HepG2 (cell line): ENCODE data around the gene UMOD. TPM values are rescaled to one million over a fixed set of nuclear protein-coding genes. Genes with fewer than 3 reads are reported as not detected.

Source experiments
- ESRRA ChIP-seq: sonication (generic); formaldehyde crosslinking; IDR thresholded peaks from 2 replicates; pipeline ENCODE4 v1.5.1; 2020; ENCODE audit warnings: mild to moderate bottlenecking, low read depth, missing genetic modification reagents
- HOXA7 ChIP-seq: sonication (generic); formaldehyde crosslinking; IDR thresholded peaks from 2 replicates; pipeline ENCODE4 v1.8.1; 2022; ENCODE audit warnings: mild to moderate bottlenecking, missing genetic modification reagents, moderate library complexity
- MAF1 ChIP-seq: sonication (generic); formaldehyde crosslinking; IDR thresholded peaks from 2 replicates; pipeline ENCODE4 v1.5.0; 2020; ENCODE audit warnings: missing genetic modification reagents, borderline replicate concordance
- NR2C2 ChIP-seq: sonication (generic); formaldehyde crosslinking; IDR thresholded peaks from 2 replicates; pipeline ENCODE4 v1.4.0; 2020; ENCODE audit warnings: missing genetic modification reagents, mild to moderate bottlenecking, moderate library complexity, borderline replicate concordance
- PCBP1 ChIP-seq: fragments of 200-400 bp; formaldehyde crosslinking; IDR thresholded peaks from 2 replicates; pipeline ENCODE4 v1.6.1; 2017; ENCODE audit warnings: mild to moderate bottlenecking, low read depth, low read length, borderline replicate concordance
- RXRA ChIP-seq: sonication (generic); formaldehyde crosslinking; IDR thresholded peaks from 2 replicates; pipeline ENCODE4 v1.5.1; 2020; ENCODE audit warnings: missing genetic modification reagents
- SP1 ChIP-seq, 2 experiments: fragments of 450-650 bp in 1 of 2; sonication (generic) in 1 of 2; formaldehyde crosslinking in 1 of 2; IDR thresholded peaks; 2 replicates each; pipeline versions ENCODE4 v1.4.0 to v1.6.1; 2016 to 2020; ENCODE audit warnings: missing genetic modification reagents in 1 of 2
- TBP ChIP-seq: sonication (generic); formaldehyde crosslinking; IDR thresholded peaks from 2 replicates; pipeline ENCODE4 v1.5.0; 2020; ENCODE audit warnings: missing genetic modification reagents
- ZNF484 ChIP-seq: sonication (generic); formaldehyde crosslinking; IDR thresholded peaks from 2 replicates; pipeline ENCODE4 v1.5.1; 2020; ENCODE audit warnings: mild to moderate bottlenecking, low read depth, missing genetic modification reagents, borderline replicate concordance
- ZNF549 ChIP-seq: sonication (generic); formaldehyde crosslinking; IDR thresholded peaks from 2 replicates; pipeline ENCODE4 v1.5.0; 2020; ENCODE audit warnings: missing genetic modification reagents
- ZNF605 ChIP-seq: sonication (generic); formaldehyde crosslinking; IDR thresholded peaks from 2 replicates; pipeline ENCODE4 v1.8.0; 2022; ENCODE audit warnings: mild to moderate bottlenecking, missing genetic modification reagents
- ZNF839 ChIP-seq: sonication (generic); formaldehyde crosslinking; IDR thresholded peaks from 2 replicates; pipeline ENCODE4 v1.4.0; 2020; ENCODE audit warnings: missing genetic modification reagents, mild to moderate bottlenecking, borderline replicate concordance
- ZNF878 ChIP-seq: sonication (generic); formaldehyde crosslinking; IDR thresholded peaks from 2 replicates; pipeline ENCODE4 v1.8.1; 2023; ENCODE audit warnings: mild to moderate bottlenecking, missing genetic modification reagents, moderate library complexity
- polyA plus RNA-seq, 8 experiments: library from polyadenylated mRNA; depleted of rRNA in 3 of 8; stranded (reverse) in 7 of 8; unstranded in 1 of 8; fragments of >200 nt; fragmentation: Illumina TruSeq in 4 of 8; extraction: Trizol in 4 of 8; gene quantifications; 2 replicates each; pipeline versions ENCODE4 v1.2.1 to v1.2.3, GENCODE V29; 2011 to 2016; ENCODE audit warnings: low read depth in 4 of 8, missing spikeins in 1 of 8, mixed read lengths in 1 of 8; ENCODE audit not compliant: insufficient read depth in 1 of 8
- total RNA-seq, 5 experiments: library from RNA; depleted of rRNA; stranded (reverse); fragments of >200 nt; fragmentation: Illumina TruSeq; extraction: Trizol; gene quantifications; 2 replicates each; pipeline ENCODE4 v1.2.3, GENCODE V29; 2016; ENCODE audit warnings: low read depth in 1 of 5
- TF ChIP-seq, protein P1 (sequence below): IDR thresholded peaks from 2 replicates; pipeline ENCODE4 v1.6.1; 2016; ENCODE audit warnings: low read depth, control low read depth
- TF ChIP-seq, protein P2 (sequence below), 2 experiments: fragments of 450-650 bp in 1 of 2; sonication (generic) in 1 of 2; formaldehyde crosslinking in 1 of 2; IDR thresholded peaks; 2 replicates each; pipeline versions ENCODE4 v1.6.1 to v1.8.0; 2016 to 2022; ENCODE audit warnings: antibody characterized with exemption in 1 of 2, mild to moderate bottlenecking in 1 of 2, missing genetic modification reagents in 1 of 2
- TF ChIP-seq, protein P3 (sequence below): sonication (generic); formaldehyde crosslinking; IDR thresholded peaks from 2 replicates; pipeline ENCODE4 v1.8.0; 2023; ENCODE audit warnings: mild to moderate bottlenecking, missing genetic modification reagents

The UMOD gene
- total and polyA plus RNA-seq, 2 of the 13 experiments (the other 11 are each of a cell fraction or from before 2014, with no cell fraction given) = not detected

DNA sequence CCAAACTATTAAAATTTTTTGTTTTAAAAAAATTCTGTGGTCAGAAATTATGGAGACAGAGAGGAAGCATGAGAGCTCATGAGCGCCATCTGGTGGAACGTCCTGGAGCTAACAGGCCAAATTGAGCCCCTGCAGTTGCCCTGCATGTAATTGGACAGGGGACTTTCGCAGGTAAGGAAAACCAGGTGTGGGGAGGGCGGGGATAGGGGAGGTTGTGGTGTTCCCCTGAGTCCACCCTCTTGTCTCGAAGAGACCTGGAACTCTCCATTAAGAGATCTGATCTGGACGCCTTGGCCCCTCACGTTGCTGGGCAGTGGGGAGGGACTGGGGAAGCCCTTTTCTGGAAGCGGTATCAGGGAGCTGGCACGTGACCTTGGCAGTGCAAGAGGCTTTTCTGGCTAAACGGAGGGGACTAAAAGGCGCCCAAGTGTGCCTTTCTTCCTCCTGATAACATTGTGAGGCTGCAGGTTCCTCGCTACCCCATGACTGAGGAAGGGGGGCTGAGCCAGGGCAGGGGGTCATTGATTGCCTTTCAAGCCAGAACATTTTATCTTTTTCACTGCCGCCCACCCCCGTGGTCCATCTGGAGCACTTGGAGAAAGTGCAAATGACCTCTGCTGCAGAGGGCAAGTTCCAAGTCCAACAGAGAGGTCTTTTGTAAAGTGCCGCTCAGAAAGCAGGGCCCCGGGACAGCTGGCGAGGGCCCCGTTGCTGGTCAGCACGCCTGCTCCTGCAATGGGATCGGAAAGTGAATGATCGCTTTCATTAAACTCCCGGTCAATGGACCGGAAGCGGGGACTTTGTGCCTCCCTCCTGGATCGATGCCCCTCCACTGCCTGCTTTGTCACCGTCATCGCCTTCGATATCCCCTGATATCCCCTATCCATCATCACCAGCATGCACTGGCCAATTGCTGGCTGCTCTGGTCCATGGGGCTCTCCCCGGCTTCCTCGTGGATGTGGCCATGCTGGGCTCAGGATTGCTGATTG, 33.6 kb upstream of the UMOD start (continued):
- TF ChIP-seq MAF1 (CRISPR knock-in tag) (peak; percentile 69; the same call in 1 of the 2 replicates), SP1 (IDR thresholded peaks at IDR 0.05) (no peak), SP1 (CRISPR knock-in tag; IDR thresholded peaks at IDR 0.05) (no peak), ZNF878 (CRISPR knock-in tag) (peak; percentile 66), NR2C2 (CRISPR knock-in tag) (peak; percentile 76; the same call in 1 of the 2 replicates), PCBP1 (no peak), ZNF549 (CRISPR knock-in tag) (no peak), HOXA7 (CRISPR knock-in tag) (no peak), ZNF839 (0 out of 2 replicates have a peak, but pooled peaks have one; percentile 48), ESRRA (peak; percentile 85), RXRA (CRISPR knock-in tag) (peak; percentile 88), ZNF484 (0 out of 2 replicates have a peak, but pooled peaks have one; percentile 59), TBP (CRISPR knock-in tag) (peak; percentile 59; the same call in 1 of the 2 replicates), ZNF605 (CRISPR knock-in tag) (0 out of 2 replicates have a peak, but pooled peaks have one; percentile 65)
- TF ChIP-seq, protein P1, sequence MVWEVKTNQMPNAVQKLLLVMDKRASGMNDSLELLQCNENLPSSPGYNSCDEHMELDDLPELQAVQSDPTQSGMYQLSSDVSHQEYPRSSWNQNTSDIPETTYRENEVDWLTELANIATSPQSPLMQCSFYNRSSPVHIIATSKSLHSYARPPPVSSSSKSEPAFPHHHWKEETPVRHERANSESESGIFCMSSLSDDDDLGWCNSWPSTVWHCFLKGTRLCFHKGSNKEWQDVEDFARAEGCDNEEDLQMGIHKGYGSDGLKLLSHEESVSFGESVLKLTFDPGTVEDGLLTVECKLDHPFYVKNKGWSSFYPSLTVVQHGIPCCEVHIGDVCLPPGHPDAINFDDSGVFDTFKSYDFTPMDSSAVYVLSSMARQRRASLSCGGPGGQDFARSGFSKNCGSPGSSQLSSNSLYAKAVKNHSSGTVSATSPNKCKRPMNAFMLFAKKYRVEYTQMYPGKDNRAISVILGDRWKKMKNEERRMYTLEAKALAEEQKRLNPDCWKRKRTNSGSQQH (CRISPR knock-in tag) = no peak
- TF ChIP-seq, protein P2, sequence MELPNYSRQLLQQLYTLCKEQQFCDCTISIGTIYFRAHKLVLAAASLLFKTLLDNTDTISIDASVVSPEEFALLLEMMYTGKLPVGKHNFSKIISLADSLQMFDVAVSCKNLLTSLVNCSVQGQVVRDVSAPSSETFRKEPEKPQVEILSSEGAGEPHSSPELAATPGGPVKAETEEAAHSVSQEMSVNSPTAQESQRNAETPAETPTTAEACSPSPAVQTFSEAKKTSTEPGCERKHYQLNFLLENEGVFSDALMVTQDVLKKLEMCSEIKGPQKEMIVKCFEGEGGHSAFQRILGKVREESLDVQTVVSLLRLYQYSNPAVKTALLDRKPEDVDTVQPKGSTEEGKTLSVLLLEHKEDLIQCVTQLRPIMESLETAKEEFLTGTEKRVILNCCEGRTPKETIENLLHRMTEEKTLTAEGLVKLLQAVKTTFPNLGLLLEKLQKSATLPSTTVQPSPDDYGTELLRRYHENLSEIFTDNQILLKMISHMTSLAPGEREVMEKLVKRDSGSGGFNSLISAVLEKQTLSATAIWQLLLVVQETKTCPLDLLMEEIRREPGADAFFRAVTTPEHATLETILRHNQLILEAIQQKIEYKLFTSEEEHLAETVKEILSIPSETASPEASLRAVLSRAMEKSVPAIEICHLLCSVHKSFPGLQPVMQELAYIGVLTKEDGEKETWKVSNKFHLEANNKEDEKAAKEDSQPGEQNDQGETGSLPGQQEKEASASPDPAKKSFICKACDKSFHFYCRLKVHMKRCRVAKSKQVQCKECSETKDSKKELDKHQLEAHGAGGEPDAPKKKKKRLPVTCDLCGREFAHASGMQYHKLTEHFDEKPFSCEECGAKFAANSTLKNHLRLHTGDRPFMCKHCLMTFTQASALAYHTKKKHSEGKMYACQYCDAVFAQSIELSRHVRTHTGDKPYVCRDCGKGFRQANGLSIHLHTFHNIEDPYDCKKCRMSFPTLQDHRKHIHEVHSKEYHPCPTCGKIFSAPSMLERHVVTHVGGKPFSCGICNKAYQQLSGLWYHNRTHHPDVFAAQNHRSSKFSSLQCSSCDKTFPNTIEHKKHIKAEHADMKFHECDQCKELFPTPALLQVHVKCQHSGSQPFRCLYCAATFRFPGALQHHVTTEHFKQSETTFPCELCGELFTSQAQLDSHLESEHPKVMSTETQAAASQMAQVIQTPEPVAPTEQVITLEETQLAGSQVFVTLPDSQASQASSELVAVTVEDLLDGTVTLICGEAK (IDR thresholded peaks at IDR 0.05) = no peak
- TF ChIP-seq, protein P2 (CRISPR knock-in tag; IDR thresholded peaks at IDR 0.05) = peak; percentile 59; the same call in 1 of the 2 replicates
- TF ChIP-seq, protein P3, sequence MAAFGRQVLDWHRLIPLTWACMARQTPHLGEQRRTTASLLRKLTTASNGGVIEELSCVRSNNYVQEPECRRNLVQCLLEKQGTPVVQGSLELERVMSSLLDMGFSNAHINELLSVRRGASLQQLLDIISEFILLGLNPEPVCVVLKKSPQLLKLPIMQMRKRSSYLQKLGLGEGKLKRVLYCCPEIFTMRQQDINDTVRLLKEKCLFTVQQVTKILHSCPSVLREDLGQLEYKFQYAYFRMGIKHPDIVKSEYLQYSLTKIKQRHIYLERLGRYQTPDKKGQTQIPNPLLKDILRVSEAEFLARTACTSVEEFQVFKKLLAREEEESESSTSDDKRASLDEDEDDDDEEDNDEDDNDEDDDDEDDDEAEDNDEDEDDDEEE (CRISPR knock-in tag) = peak; percentile 94; the same call in 1 of the 2 replicates
